Measurements from ENCODE around the gene ZSWIM7.
"Not testable (repeated sequence)": the region's sequence is repeated elsewhere in the genome, so short reads cannot be mapped to it uniquely, and the experiment has no call there.

ZSWIM7 gene

DNA sequence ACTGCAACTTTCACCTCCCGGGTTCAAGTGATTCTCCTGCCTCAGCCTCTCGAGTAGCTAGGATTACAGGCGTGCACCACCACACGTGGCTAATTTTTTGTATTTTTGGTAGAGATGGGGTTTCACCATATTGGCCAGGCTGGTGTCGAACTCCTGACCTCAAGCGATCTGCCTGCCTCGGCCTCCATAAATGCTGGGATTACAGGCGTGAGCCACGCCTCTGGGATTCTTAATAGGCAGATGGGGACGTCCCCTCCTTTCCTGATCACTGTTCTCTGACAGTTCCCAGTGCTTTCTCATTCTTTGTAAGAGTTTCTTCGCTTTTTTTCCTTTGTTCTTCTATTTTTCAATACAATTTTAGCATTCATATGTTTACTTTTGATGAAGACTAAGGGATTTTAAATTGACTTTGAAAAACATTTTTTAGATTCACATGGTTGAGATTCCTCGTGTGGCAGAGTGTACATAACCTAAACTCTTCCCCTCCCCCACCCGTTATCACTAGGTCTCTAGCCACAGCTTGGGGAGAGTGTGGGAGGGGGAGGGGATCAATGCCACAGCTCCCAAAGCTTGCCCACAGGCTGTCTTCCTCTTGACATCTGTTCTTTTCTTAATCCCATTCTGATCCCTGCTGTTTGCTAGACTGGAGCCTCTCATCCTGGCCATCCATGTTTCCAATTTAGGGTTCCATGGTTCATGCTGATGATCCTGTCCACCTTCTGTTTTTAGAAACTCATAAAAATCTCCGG is 43.5 kb downstream of the ZSWIM7 start:
- no peak for DNase-seq

DNA sequence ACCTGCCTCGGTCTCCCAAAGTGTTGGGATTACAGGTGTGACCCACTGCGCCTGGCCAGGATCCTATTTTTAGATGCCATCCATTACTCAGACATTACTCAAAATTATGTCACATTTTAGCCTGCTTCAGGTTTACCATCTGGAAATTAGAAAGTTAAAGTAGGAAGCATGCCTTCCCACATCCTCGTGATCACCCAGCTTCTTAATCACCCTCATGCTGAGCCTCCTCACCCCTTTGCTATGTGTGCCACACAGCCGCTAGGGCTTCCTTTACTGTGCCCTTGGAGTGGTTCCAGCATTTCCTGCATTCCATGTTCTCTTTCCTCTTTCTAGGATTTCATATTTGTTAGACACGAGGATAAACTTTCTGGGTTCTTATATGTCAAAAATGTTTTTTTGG is 45.3 kb downstream of the ZSWIM7 start:
- DNase-seq: no peak

DNA sequence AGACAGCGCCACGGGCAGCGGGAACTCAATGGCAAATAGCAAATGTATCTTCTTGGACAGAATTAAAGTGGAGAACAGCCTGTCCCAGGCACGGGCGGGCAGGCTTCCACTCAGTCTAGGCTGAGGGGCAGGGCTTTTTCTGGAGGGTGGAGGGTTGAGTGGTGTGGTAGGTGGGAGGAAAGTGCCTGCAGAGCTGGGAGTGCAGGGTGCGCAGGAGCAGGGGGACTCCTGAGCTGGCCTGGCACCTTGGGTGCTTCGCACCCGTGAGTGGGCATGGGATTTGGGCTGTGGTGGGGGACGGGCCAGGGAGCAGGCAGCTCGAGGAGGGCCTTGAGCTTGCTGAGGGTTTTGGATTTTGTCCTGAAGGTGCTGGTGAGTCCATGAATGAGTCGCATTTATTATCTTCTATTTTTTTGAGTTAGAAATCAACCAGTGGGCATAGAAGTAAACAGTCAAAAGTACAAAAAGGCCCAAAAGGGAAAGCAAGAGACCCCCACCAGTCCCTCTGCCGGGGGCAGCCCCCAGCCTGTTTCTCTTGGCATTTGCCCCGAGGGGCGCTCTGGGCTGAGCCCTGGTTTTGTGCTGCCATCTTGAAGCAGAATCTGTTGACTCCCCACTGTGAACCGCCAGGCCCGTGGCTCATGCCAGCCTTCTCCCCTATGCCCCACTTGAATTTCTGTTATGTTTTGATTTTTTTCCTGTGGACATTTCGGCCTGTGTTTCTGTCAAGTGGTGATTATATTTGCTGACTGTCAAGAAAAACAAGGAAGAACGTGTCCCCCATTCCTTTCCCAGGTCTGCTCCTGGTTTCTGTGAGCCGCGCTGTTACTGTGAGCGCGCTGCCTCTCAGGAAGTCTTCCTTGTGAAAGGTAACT is 46.4 kb downstream of the ZSWIM7 start:
- DNase-seq: no peak

DNA sequence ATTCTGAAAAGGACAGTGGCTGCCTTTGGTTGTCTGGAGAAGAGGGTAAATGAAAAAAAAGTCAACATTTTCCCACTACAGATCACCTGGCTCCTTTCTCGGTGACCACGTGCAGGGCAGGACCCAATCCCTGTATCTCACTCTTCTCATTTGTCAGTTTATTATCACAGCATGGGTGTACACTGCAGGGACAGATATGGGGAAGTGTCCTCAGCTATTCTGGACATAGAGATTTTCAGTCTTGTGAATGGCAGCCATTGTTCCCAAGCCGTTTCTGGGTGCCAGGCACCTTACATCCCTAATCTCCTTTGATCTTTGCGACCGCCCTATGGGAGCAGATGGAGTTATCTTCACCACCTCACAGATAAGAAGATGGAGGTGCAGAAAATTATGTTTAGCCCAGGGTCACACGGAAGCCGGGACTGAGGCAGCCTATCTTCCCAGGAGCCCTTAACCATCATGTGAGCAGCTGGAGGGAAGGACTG is 47.4 kb downstream of the ZSWIM7 start:
- DNase-seq: no peak

DNA sequence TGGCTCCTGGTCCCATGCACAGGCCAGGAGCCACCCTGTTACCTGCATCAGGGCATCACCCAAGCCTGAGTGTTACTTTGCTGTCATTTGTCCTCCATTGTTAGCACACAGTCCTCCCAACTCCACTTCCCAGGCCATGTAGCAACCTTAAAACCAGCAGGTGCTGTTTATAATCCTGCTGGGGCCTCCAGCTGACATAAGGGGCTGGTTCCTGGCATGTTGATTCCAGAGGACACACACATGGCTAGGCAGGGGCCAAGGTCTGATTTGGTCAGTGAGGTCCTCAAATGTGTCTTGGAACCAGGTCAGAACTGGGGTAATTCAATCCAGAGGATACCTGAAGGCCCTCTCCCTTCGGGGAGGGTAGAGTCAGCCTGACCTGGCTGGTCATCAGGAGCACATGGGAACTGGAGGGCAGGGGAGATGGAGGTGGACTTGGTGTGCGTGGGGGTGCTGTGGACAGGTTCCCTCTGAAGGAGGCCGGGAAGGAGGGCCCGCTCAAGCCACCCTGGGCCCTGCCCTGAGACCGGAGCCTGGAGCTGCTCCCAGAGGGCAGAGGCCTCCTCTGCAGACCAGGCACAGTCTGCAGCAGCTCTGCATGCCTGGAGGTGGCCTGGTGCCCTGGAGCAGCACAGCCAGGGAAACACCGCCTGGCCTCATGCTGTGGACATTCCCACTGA is 48.0 kb downstream of the ZSWIM7 start:
- no peak for DNase-seq

DNA sequence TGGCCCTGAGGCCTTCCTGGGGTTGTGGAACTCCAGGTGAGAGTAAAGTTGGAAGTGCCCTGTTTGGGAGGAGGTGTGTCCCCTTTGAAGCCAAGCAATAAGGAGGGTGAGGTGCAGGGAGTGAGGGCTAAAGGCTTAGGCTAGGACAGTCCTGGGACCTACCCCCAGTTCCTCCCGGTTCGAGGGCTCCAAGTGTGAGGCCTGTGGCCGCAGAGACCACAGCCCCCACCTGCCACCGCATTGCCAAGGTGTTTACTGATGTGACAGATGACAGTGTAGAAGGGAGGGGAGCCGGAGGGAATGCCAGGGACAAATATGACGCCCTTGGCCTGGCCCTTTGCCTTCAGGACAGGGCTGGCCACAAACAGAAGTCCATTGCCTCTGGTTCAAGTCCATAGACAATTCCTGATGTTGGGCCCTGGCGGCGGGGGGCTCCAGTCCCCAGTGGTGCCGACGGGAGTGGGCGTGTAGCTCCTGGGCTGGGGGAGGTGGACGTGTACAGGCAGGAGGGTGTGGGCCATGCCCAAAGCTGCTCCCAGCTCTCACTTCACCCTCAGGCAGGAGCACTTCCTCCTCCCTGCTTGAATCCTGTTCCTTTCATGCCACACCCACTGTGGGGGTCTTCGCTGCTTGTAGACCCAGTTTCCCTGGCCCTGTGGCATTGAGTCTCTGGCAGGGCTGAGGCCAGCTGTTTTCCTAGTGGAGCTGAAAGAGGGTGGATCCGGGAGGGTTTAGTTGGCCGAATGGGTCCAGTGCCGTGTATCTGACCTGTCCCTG is 51.3 kb downstream of the ZSWIM7 start:
- no peak for DNase-seq

DNA sequence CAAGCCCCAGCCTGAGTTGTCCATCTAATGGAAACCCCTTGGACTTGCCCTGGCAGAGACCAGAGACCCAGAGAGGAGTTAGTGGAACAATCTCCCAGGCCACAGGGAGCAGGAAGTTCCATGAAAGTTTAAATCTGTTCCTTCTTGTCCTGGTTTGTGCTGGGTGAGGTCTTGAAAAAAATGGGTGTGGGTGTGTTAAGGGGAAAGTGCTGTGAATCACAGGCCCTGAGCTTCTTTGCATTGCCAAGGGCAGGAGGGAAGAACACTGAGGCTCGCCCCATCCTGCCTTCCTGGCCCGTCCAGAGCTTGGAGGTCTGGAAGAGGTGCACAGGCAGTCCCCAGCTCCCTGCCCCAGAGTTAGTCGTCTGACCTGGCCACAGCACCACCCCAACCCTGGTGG is 52.2 kb downstream of the ZSWIM7 start:
- no peak for DNase-seq

DNA sequence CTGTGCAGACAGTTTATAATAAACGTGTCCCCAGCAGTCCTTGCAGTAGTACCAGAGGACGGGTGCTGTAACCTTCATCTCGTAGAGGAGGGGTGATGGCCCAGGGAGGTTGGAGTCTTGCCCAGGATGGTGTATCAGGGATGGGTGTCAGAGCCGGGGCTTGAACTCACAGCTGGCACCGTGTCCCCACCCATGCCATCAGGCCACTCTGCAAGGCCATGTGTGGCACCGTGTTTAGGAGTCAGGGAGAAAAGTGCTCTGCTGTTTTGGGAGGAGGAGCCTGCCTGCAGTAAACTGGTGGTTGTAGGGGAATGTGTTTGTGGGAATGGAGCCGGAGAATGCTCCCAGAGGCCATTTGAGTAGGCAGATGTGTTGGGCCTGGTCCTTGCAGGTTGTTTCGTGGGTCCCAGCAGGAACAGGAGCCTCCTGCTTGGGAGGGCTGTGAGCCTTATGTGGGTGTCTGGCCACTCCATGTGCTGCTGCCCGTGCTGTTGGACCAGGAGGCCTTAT is 52.8 kb downstream of the ZSWIM7 start:
- DNase-seq: no peak

DNA sequence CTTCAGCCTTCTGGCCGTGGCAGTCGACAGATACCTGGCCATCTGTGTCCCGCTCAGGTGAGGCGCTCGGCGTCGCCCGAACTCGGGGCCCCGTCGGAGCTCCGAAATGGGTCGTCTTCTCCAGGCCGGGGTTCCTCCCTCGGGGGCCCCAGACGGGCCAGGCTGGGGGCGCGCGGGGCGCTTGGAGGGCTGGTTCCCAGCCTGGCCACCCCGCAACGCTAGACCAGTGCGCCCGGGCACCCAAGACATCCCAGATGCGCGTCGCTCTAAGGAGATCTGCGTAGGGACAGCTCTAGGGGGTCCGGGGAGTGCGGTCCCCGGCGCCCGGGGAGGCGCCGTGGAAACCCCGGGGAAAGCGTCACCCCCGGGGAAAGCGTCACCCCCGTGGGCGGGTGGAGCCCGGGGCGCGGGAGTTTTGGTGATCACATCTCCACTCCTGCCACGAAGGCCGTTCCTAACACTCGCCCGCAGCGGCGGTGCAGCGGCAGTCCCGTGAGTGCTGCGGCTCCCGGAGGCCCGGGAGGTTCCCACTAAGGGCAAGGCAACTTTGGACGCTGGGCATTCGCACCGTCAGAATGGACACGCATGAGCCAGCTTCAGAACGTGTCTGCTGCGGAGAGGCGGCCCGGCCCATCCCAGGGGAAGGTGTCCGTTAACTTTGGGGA is 53.8 kb downstream of the ZSWIM7 start:
- DNase-seq: no peak

DNA sequence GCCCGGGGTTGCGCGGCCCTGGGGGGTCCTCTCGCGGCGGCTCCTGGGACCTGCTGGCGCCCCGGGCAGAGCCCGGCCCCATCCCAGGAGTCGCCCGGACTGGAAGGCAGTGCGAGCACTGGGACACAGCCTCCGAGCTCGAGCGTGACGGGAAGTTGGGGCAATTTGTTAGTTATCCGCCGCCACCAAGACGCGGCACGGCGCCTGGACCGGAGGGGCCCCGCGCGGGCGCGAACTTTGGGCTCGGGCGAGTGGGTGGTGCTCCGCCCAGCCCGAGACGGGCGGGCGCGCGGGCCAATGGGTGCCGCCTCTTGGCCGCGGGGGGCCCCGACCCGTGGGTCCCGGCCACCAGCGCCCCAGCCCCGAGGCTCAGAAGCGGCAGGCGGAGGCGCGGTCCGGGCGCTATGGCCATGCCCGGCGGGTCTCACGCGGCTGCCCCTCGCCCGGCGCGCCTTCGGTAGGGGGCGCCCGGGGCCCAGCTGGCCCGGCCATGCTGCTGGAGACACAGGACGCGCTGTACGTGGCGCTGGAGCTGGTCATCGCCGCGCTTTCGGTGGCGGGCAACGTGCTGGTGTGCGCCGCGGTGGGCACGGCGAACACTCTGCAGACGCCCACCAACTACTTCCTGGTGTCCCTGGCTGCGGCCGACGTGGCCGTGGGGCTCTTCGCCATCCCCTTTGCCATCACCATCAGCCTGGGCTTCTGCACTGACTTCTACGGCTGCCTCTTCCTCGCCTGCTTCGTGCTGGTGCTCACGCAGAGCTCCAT is 54.6 kb downstream of the ZSWIM7 start, which contains the start of gene ADORA2B:
Gene ADORA2B, plus strand, starts transcription at position 372 of the 768 bp plus-strand sequence. Its CDS starts 119 bp downstream, at position 491.
- peak in 1 of 5 donors; percentile 38 for DNase-seq

DNA sequence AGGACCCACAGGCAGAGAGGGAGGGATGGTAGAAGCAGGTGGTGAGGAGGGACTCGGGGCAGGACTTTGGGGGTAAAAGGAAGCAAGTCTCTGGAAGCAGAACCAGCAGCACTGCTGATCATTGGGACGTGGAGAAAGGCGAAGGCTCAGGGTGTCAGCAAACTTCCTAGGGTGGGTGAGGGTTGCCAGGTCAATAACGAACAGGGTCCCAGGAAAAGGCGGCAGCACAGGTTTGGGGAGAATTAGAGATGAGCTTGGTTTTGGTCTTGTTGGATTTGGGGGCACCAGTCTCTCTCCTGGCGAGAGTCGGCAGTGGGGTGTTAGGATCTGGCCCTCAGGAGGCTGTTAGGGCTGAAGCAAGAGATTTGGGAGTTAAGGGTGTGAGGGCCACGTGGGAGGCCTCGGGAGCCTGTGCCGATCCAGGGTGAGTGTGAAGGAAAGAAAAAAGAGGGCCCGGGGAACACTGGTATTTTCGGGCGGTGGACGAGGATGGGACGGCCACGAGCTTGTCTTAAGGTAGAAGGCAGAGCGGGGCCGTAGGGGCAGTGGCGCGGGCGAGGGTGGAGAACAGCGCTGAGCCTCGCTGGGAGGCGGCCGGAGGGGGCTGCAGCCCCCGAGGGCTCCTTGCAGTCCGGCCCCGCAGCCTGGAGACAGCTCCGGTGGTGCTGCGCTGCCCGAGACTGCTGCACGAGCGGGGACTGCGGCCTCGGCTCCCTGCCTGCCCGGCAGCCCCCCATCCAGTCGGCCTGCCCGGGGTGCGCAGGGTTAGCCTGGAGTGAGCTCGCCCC is 55.3 kb downstream of the ZSWIM7 start:
- DNase-seq: no peak

DNA sequence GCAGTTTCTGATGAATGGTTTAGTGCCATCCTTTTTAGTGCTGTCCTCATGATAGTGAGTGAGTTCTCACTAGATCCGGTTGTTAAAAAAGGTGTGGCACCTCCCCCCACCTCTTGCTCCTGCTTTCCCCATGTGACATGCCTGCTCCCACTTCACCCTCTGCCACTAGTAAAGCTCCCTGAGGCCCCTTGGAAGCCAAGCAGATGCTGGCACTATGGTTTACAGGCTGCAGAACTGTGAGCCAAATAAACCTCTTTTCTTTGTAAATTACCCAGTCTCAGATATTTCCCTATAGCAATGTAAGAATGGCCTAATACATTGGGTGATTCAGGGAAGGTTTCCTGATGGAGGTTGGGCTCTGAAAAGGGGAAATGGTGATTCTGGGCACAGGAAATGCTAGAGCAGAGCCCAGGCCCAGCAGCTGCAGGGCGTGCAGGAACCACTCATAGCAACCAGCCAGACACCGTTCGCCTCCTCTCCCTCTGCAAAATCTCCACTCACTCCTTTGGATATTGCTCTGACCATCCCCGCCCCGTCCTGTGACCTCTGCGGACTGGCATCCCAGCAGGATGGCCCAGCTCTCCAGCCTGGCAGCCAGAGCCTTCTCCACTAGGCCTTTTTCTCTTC is 57.2 kb downstream of the ZSWIM7 start:
- DNase-seq: no peak

DNA sequence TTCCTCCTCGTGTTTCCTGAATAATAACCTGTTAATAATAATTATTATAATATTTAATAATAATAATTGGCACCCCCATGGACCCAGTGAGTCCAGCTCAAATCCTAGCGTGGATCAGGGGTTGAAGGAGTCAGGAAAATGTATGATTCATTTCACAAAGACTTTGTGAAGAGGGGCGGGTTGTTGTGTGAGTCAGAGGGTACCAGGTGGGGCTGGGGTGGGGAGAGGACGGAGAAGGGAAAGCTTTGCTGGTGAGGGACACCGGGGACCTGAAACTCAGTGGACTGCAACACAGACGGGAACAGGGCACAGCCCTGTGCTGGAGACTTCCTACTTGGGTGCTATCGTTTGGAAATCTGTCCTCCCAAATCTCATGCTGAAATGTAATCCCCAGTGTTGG is 57.7 kb downstream of the ZSWIM7 start:
- DNase-seq: no peak

DNA sequence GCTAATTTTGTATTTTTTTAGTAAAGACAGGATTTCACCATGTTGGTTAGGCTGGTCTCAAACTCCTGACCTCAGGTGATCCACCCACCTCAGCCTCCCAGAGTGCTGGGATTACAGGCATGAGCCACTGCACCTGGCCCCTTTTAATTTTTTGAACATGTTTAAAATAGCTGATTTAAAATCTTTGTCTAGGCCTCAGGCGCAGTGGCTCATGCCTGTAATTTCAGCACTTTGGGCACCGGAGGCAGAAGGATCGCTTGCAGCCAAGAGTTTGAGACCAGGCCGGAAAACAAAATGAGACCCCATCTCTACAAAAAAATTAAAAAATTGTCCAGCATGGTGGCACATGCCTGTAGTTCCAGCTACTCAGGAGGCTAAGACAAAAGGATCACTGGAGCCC is 63.0 kb downstream of the ZSWIM7 start:
- not testable (repeated sequence) for DNase-seq

DNA sequence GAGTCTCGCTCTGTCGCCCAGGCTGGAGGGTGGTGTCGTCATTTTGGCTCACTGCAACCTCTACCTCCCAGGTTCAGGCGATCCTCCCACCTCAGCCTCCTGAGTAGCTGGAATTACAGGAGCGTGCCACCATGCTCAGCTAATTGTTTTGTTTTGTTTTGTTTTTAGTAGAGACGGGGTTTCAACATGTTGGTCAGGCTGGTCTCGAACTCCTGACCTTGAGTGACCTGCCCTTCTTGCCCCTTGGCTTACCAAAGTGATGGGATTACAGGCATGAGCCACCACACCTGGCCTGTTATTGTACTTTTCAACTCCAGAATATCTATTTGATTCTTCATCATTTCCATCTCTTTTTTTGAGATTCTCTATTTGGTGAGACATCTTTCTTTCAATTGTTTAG is 63.6 kb downstream of the ZSWIM7 start:
- no peak for DNase-seq

DNA sequence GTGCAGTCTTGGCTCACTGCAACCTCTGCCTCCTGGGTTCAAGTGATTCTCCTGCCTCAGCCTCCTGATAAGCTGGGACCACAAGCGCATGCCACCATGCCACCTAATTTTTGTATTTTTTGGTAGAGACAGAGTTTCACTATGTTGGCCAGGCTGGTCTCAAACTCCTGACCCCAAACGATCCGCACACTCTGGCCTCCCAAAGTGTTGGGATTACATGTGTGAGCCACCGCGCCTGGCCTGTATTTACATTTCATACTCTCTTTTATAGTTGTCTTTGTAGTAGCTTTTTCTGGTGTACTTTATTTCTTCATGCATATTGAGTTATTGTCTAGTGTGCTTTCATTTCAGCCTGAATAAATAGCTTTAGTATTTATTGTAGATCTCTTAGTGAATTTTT is 64.6 kb downstream of the ZSWIM7 start:
- no peak for DNase-seq

DNA sequence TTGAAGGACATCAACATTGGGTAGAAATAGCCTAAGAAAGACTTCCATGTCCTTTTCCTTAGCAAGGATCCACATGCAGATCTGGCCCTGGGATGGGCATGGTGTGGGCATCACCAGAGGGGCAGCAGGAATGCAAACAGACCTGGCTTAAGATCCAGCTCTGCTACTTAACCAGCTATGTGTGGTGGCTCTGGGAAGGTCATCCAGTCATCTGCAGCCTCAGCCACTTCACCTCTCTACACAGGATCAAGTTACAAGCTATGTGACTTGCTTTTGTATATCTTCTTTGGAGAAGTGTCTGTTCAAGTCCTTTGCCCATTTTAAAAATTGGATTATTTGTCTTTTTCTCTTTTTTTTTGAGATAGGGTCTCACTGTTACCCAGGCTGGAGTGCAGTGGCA is 68.1 kb downstream of the ZSWIM7 start:
- no peak for DNase-seq

DNA sequence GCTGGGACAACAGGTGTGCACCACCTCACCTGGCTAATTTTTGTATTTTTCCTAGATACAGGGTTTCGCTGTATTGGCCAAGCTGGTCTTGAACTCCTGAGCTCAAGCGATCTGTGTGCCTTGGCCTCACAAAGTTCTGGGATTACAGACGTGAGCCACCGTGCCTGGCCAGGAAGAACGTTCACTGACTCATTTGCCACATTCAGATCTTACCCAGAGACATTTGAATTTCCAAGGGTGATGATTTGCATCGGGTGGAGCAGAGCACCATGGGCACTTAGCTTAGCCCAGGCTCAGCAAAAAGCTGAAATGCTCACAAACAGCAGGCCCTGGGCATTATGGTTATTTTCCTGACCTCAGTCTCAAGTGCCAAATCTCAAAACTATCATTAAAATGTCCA is 69.1 kb downstream of the ZSWIM7 start:
- no peak for DNase-seq

DNA sequence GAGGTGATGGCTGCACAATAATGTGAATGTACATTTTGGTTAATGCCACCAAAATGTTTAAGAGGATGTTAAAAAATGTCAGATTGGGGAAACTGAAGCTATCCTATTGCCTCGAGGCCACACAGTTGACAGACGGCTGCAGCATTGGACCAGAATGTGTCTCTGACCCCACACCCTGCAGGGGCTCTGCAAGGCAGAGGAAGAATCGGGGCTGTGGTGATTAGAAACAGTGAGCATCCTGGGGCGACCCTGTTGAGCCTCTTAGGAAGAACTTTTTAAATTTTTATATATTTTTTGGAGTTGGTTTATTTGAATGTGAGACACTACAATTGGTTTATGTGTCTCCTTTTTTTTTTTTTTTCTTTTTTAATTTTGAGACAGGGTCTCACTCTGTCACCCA is 69.6 kb downstream of the ZSWIM7 start:
- no peak for DNase-seq

Data from T-helper 1 cell (primary cell).